ENCODE measurements around the gene VASP.
A peak's percentile ranks its signal among the peaks of the same experiment; 100 is the strongest.
"Not testable (repeated sequence)": the region's sequence is repeated elsewhere in the genome, so short reads cannot be mapped to it uniquely, and the experiment has no call there.

Gene VASP

DNA sequence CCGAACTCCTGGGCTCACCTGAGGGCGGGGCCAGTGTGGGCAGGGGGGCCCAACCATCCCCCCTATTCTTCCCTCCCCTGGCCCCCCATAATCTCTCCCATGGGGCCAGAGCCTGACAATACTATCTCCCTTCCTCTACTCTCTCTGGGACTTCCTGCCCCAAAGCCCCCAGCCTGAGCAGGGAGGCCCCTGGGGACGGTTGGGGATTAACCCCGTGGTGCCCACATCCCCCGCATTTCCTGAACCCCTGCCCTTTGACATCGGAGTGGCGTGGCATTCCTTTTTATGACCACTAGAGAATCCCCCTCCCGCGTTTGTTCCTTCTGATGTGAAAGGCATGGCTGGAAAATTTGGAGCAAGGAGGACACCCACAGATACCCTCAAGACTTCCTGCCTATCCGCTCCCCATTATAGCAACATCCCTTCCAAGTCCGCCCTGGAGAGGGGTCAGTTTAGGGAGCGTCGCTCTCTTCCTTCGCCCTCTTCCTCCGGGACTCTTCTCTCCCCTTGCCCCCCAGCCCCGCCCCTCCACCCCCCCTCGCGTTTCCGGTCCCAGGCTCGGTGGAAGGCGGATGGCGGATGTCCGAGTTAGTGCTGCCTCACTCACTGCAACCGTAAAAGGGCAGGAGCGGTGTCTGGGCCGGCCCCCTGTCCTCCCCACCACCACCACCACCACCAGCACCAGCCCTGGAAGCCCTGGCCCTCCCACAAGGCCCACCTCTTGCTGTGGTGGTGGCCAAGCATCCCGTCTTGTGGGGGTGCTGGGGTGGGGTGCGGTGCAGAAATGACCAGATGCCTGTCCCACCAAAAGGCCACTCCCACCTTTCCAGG is 1.8 kb downstream of the VASP start:
- no peak overlapping the region for H2AFZ ChIP-seq (ENCODE audit: low read length, unreplicated experiment)

GRCh38 chr19:45509692-45510015 is 2.4 kb downstream of the VASP start:
- no peaks in the 10 kb centered on the region for H3K36me3 ChIP-seq (ENCODE audit: insufficient read depth, low read length)
- H3K27ac ChIP-seq (ENCODE audit: low read depth, low read length) = no peak overlapping the region
- H3K4me3 ChIP-seq (ENCODE audit: low read depth, low read length) = peak overlapping the region; percentile 89
- H3K4me1 ChIP-seq (ENCODE audit: control insufficient read depth, insufficient read depth, low read length, unreplicated experiment) = peaks cover 21% of the 10 kb centered on the region
- peaks cover 65% of the 10 kb centered on the region for H3K79me2 ChIP-seq (ENCODE audit: control insufficient read depth, insufficient read depth, low read length, unreplicated experiment)
- H2AFZ ChIP-seq (ENCODE audit: low read length, unreplicated experiment) = no peak overlapping the region
- no peaks in the 10 kb centered on the region for H3K27me3 ChIP-seq (ENCODE audit: insufficient read depth, low read length)

More for the DNA sequence above, 1.8 kb downstream of the VASP start:
- Histone ChIP-seq H3K27me3 (ENCODE audit: insufficient read depth, low read length) (no peaks in the 10 kb centered on the region), H3K4me1 (ENCODE audit: control insufficient read depth, insufficient read depth, low read length, unreplicated experiment) (peaks cover 15% of the 10 kb centered on the region), H3K36me3 (ENCODE audit: insufficient read depth, low read length) (no peaks in the 10 kb centered on the region), H3K4me3 (ENCODE audit: low read depth, low read length) (peak overlapping the region; percentile 89), H3K79me2 (ENCODE audit: control insufficient read depth, insufficient read depth, low read length, unreplicated experiment) (peaks cover 59% of the 10 kb centered on the region), H3K27ac (ENCODE audit: low read depth, low read length) (peak overlapping the region; percentile 54)

GRCh38 chr19:45510352-45510751 is 3.1 kb downstream of the VASP start:
- Histone ChIP-seq H3K79me2 (ENCODE audit: control insufficient read depth, insufficient read depth, low read length, unreplicated experiment) (peaks cover 72% of the 10 kb centered on the region), H3K4me1 (ENCODE audit: control insufficient read depth, insufficient read depth, low read length, unreplicated experiment) (peaks cover 26% of the 10 kb centered on the region)
- H3K27ac ChIP-seq (ENCODE audit: low read depth, low read length); H3K36me3 ChIP-seq (ENCODE audit: insufficient read depth, low read length); H3K4me3 ChIP-seq (ENCODE audit: low read depth, low read length); H3K27me3 ChIP-seq (ENCODE audit: insufficient read depth, low read length); H2AFZ ChIP-seq (ENCODE audit: low read length, unreplicated experiment): not testable (repeated sequence)

DNA sequence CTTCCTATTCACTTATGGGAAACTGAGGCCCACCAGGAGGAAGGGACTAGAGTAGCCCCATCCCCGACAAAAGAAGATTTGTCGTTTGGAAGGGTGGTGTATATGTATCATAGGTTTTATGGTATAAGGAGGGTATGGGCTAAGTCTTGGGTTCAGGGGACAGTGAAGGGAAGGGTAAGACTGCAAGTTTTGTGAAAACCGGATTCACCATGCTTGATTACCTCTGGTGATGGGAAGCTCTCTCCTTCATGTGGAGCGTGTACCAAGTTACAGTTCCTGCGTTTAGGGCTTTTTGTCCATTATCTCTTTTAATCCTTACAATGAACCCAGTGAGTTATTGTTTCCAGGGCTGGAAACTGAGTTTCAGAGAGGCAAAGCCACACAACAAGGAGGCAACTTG is 3.8 kb downstream of the VASP start:
- Histone ChIP-seq H3K4me3 (ENCODE audit: low read depth, low read length) (no peak overlapping the region), H3K4me1 (ENCODE audit: control insufficient read depth, insufficient read depth, low read length, unreplicated experiment) (peaks cover 21% of the 10 kb centered on the region), H3K27me3 (ENCODE audit: insufficient read depth, low read length) (no peaks in the 10 kb centered on the region), H2AFZ (ENCODE audit: low read length, unreplicated experiment) (no peak overlapping the region), H3K36me3 (ENCODE audit: insufficient read depth, low read length) (no peaks in the 10 kb centered on the region), H3K79me2 (ENCODE audit: control insufficient read depth, insufficient read depth, low read length, unreplicated experiment) (peaks cover 76% of the 10 kb centered on the region), H3K27ac (ENCODE audit: low read depth, low read length) (no peak overlapping the region)

DNA sequence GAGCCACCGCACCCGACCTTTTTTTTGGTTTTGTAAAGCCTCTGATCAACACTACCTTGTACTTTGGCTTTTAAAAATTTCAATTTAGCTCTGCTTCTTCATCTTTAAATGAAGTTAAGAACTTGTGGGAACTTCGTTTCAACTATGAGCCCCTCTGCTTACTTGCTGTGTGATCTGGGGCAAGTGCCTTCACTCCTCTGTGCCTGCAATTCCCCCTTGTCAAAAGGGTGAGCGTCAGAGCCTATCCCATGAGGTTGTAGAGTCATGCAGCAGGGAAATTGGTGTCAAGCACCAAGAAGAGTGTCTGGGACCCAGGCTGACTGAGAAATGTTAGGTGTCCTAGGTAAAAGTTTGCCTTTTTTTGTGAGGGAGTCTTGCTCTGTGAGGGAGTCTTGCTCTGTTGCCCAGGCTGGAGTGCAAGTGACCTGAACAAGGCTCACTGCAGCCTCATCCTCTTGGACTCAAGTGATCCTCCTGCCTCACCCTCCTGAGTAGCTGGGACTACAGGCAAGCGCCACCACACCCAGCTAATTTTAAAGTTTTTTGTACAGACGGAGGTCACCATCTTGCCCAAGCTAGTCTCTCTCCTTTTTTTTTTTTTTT is 5.7 kb downstream of the VASP start:
- no peaks in the 10 kb centered on the region for H3K27me3 ChIP-seq (ENCODE audit: insufficient read depth, low read length)
- H3K27ac ChIP-seq (ENCODE audit: low read depth, low read length) = no peak overlapping the region
- peaks cover 20% of the 10 kb centered on the region for H3K4me1 ChIP-seq (ENCODE audit: control insufficient read depth, insufficient read depth, low read length, unreplicated experiment)
- H3K4me3 ChIP-seq (ENCODE audit: low read depth, low read length) = no peak overlapping the region
- H3K79me2 ChIP-seq (ENCODE audit: control insufficient read depth, insufficient read depth, low read length, unreplicated experiment) = peaks cover 69% of the 10 kb centered on the region
- H3K36me3 ChIP-seq (ENCODE audit: insufficient read depth, low read length) = no peaks in the 10 kb centered on the region
- no peak overlapping the region for H2AFZ ChIP-seq (ENCODE audit: low read length, unreplicated experiment)

DNA sequence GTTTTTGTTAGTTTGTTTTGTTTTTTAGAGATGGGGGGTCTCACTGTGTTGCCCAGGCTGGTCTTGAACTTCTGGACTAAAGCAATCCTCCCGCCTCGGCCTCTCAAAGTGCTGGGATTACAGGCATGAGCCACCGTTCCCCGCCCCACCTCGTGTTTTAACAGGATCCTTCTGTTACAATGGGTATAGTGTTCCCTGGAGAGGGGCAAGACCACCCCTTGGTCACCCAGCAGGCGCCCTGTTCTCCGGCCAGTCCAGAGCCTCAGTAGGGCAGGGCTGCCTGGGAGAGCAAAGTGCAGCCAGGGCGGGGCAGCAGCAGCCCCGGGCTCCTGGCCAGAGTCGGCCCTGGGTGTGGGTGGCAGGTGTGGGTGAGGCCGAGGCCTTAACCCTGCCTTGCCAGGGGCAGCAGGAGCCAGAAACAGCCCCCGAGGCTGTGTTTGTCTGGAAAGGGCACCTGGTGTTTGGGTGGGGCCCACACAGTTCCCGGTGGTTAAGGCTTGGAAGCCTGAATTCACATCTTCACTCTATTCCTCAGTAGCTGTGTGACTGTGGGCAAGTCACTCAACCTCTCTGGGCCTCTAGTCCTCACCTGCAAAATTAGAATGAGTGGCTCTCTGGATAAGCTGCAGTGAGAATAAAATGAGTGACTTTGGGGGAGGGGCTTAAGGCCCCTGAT is 7.2 kb downstream of the VASP start:
- Histone ChIP-seq H3K27me3 (ENCODE audit: insufficient read depth, low read length) (no peaks in the 10 kb centered on the region), H3K4me3 (ENCODE audit: low read depth, low read length) (no peak overlapping the region), H3K79me2 (ENCODE audit: control insufficient read depth, insufficient read depth, low read length, unreplicated experiment) (peaks cover 55% of the 10 kb centered on the region), H3K27ac (ENCODE audit: low read depth, low read length) (no peak overlapping the region), H3K4me1 (ENCODE audit: control insufficient read depth, insufficient read depth, low read length, unreplicated experiment) (peaks cover 19% of the 10 kb centered on the region), H3K36me3 (ENCODE audit: insufficient read depth, low read length) (no peaks in the 10 kb centered on the region), H2AFZ (ENCODE audit: low read length, unreplicated experiment) (no peak overlapping the region)

GRCh38 chr19:45515081-45515624 is 7.9 kb downstream of the VASP start:
- Histone ChIP-seq H3K79me2 (ENCODE audit: control insufficient read depth, insufficient read depth, low read length, unreplicated experiment) (peaks cover 48% of the 10 kb centered on the region), H3K27ac (ENCODE audit: low read depth, low read length) (no peak overlapping the region), H3K27me3 (ENCODE audit: insufficient read depth, low read length) (no peaks in the 10 kb centered on the region), H3K4me1 (ENCODE audit: control insufficient read depth, insufficient read depth, low read length, unreplicated experiment) (peaks cover 16% of the 10 kb centered on the region), H2AFZ (ENCODE audit: low read length, unreplicated experiment) (no peak overlapping the region), H3K4me3 (ENCODE audit: low read depth, low read length) (no peak overlapping the region), H3K36me3 (ENCODE audit: insufficient read depth, low read length) (no peaks in the 10 kb centered on the region)

GRCh38 chr19:45515807-45516401 is 8.6 kb downstream of the VASP start:
- peaks cover 16% of the 10 kb centered on the region for H3K4me1 ChIP-seq (ENCODE audit: control insufficient read depth, insufficient read depth, low read length, unreplicated experiment)
- no peak overlapping the region for H3K4me3 ChIP-seq (ENCODE audit: low read depth, low read length)
- no peaks in the 10 kb centered on the region for H3K36me3 ChIP-seq (ENCODE audit: insufficient read depth, low read length)
- peaks cover 41% of the 10 kb centered on the region for H3K79me2 ChIP-seq (ENCODE audit: control insufficient read depth, insufficient read depth, low read length, unreplicated experiment)
- H3K27me3 ChIP-seq (ENCODE audit: insufficient read depth, low read length) = no peaks in the 10 kb centered on the region
- no peak overlapping the region for H2AFZ ChIP-seq (ENCODE audit: low read length, unreplicated experiment)
- no peak overlapping the region for H3K27ac ChIP-seq (ENCODE audit: low read depth, low read length)

DNA sequence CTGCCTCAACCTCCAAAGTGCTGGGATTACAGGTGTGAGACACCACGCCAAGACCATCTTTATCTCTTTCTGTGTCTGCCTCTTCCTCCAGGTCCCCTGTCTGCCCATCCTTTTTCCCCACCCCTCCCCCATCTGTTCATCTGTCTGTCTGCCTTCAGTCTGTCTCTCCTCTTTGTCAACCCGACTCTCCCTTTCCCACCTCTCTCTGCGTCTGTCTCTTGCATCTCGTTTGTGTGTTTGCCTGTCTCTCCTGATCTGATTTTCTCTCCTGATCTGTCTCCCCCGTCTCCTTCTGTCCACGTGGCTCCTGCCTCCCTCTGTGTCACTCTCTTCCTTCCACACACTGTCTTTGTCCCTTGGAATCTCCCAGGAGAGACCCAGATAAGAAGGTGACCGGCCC is 10.0 kb downstream of the VASP start:
- Histone ChIP-seq H3K79me2 (ENCODE audit: control insufficient read depth, insufficient read depth, low read length, unreplicated experiment) (peaks cover 28% of the 10 kb centered on the region), H3K27ac (ENCODE audit: low read depth, low read length) (no peak overlapping the region)

GRCh38 chr19:45517641-45518468 is 10.6 kb downstream of the VASP start:
- Histone ChIP-seq H3K27ac (ENCODE audit: low read depth, low read length) (no peak overlapping the region), H3K79me2 (ENCODE audit: control insufficient read depth, insufficient read depth, low read length, unreplicated experiment) (peaks cover 26% of the 10 kb centered on the region), H3K36me3 (ENCODE audit: insufficient read depth, low read length) (no peaks in the 10 kb centered on the region), H3K4me3 (ENCODE audit: low read depth, low read length) (no peak overlapping the region), H2AFZ (ENCODE audit: low read length, unreplicated experiment) (no peak overlapping the region), H3K27me3 (ENCODE audit: insufficient read depth, low read length) (no peaks in the 10 kb centered on the region), H3K4me1 (ENCODE audit: control insufficient read depth, insufficient read depth, low read length, unreplicated experiment) (peaks cover 20% of the 10 kb centered on the region)

More for the DNA sequence above, 10.0 kb downstream of the VASP start:
- no peaks in the 10 kb centered on the region for H3K36me3 ChIP-seq (ENCODE audit: insufficient read depth, low read length)
- peaks cover 16% of the 10 kb centered on the region for H3K4me1 ChIP-seq (ENCODE audit: control insufficient read depth, insufficient read depth, low read length, unreplicated experiment)
- no peaks in the 10 kb centered on the region for H3K27me3 ChIP-seq (ENCODE audit: insufficient read depth, low read length)
- no peak overlapping the region for H2AFZ ChIP-seq (ENCODE audit: low read length, unreplicated experiment)
- no peak overlapping the region for H3K4me3 ChIP-seq (ENCODE audit: low read depth, low read length)
